HepG2 (cell line): Measurements from ENCODE around the gene SLC38A4. TPM values are rescaled to one million over a fixed set of nuclear protein-coding genes. Genes with fewer than 3 reads are reported as not detected.

ENCODE experiments used
- ATAC-seq: fragments of 200-7000 bp; cut with Tn5 transposase; 3 replicates; pipeline ENCODE4 v1.9.1; 2020; ENCODE audit warnings: mild to moderate bottlenecking, moderate library complexity
- BruUV-seq: library from RNA; stranded (reverse); fragments of 400-500 nt; replicated peaks from 2 replicates; lab custom pipeline; 2021; lab: Mats Ljungman, UMichigan
- CTCF ChIA-PET: fragments of 300-600 bp; formaldehyde crosslinking; extraction: SDS; loops from one replicate; lab custom pipeline; 2021; ENCODE audit warnings: low total read pairs, inconsistent platforms, low intra/inter-chr PET ratio; lab: Yijun Ruan, JAX
- POLR2A ChIA-PET: fragments of 350-600 bp; sonication (Branson Sonifier 250); formaldehyde crosslinking; loops from one replicate; lab custom pipeline; 2020; ENCODE audit warnings: antibody characterized with exemption, inconsistent platforms; lab: Yijun Ruan, JAX
- DNase-seq: peaks from one replicate; pipeline ENCODE4 v3.0.0-alpha.2; 2015; ENCODE audit warnings: low spot score
- FAIRE-seq: peaks from 3 replicates; lab custom pipeline; 2011; peaks lifted over from hg19 to GRCh38; lab: Jason Lieb, UNC
- H2AFZ ChIP-seq: one replicate; pipeline ENCODE4 v1.6.1; 2011; ENCODE audit warnings: low read length, inconsistent platforms
- H3K27ac ChIP-seq: fragments of 300-600 bp; 3 replicates; pipeline ENCODE4 v1.8.0; 2011; ENCODE audit warnings: mixed run types, mild to moderate bottlenecking, mixed read lengths, low read length, inconsistent platforms; ENCODE audit not compliant: insufficient read depth; ENCODE audit errors: extremely low read length
- H3K27me3 ChIP-seq, 2 experiments: fragments of 200-600 bp in 1 of 2; 2 replicates in 1 of 2; 3 replicates in 1 of 2; pipeline versions ENCODE4 v1.6.0 to v1.8.0; 2011; ENCODE audit warnings: low read length in 2 of 2, mild to moderate bottlenecking in 2 of 2, moderate library complexity in 2 of 2, inconsistent platforms in 1 of 2; ENCODE audit not compliant: insufficient read depth in 2 of 2, control insufficient read depth in 1 of 2
- H3K36me3 ChIP-seq, 2 experiments: fragments of 200-600 bp in 1 of 2; replicated peaks in 1 of 2; 2 replicates in 1 of 2; 3 replicates in 1 of 2; pipeline versions ENCODE4 v1.5.1 to v1.8.0; 2011; ENCODE audit warnings: low read length in 2 of 2, inconsistent platforms in 1 of 2; ENCODE audit not compliant: insufficient read depth in 2 of 2, control insufficient read depth in 1 of 2
- H3K4me1 ChIP-seq: 2 replicates; pipeline ENCODE4 v1.5.1; 2012; ENCODE audit warnings: low read length, inconsistent platforms; ENCODE audit not compliant: insufficient read depth
- H3K4me2 ChIP-seq: 2 replicates; pipeline ENCODE4 v1.6.0; 2011; ENCODE audit warnings: low read depth, low read length, inconsistent platforms
- H3K4me3 ChIP-seq, 3 experiments: fragments of 200-600 bp in 1 of 3; sonication (generic), shearing (Covaris generic) in 1 of 3; replicated peaks in 1 of 3; 2 replicates each; pipeline ENCODE4 v1.5.1; 2011 to 2016; ENCODE audit warnings: low read length in 3 of 3, inconsistent platforms in 2 of 3, low read depth in 2 of 3, mild to moderate bottlenecking in 2 of 3, control low read depth in 1 of 3, mixed read lengths in 1 of 3; ENCODE audit not compliant: insufficient read depth in 1 of 3
- H3K79me2 ChIP-seq: one replicate; pipeline ENCODE4 v1.6.1; 2011; ENCODE audit warnings: low read length, inconsistent platforms; ENCODE audit not compliant: insufficient read depth
- H3K9ac ChIP-seq: 2 replicates; pipeline ENCODE4 v1.6.0; 2011; ENCODE audit warnings: mild to moderate bottlenecking, low read depth, low read length, inconsistent platforms; ENCODE audit not compliant: insufficient read depth
- H3K9me3 ChIP-seq: 2 replicates; pipeline ENCODE4 v1.5.1; 2012; ENCODE audit warnings: mild to moderate bottlenecking, low read length
- H4K20me1 ChIP-seq: 2 replicates; pipeline ENCODE4 v1.6.0; 2011; ENCODE audit warnings: inconsistent platforms, mild to moderate bottlenecking, low read length, moderate library complexity; ENCODE audit not compliant: insufficient read depth
- BHLHE40 ChIP-seq: IDR thresholded peaks from 2 replicates; pipeline ENCODE4 v1.6.1; 2011; ENCODE audit warnings: low read length, improper control_type of control experiment
- CENPT ChIP-seq: sonication (generic); formaldehyde crosslinking; IDR thresholded peaks from 2 replicates; pipeline ENCODE4 v1.8.0; 2022; ENCODE audit warnings: low read depth, mild to moderate bottlenecking, moderate library complexity, missing genetic modification reagents
- IKZF1 ChIP-seq: fragments of 450-650 bp; IDR thresholded peaks from 2 replicates; pipeline ENCODE4 v1.7.1; 2016
- JUND ChIP-seq: sonication (generic); formaldehyde crosslinking; IDR thresholded peaks from 2 replicates; pipeline ENCODE4 v1.8.0; 2022; ENCODE audit warnings: mild to moderate bottlenecking, missing genetic modification reagents
- MTA3 ChIP-seq: sonication (generic); formaldehyde crosslinking; IDR thresholded peaks from 2 replicates; pipeline ENCODE4 v1.4.0; 2020; ENCODE audit warnings: missing genetic modification reagents
- SATB2 ChIP-seq: sonication (generic); formaldehyde crosslinking; IDR thresholded peaks from 2 replicates; pipeline ENCODE4 v1.5.0; 2020; ENCODE audit warnings: missing genetic modification reagents
- SNRNP70 ChIP-seq: fragments of 200-400 bp; formaldehyde crosslinking; IDR thresholded peaks from 2 replicates; pipeline ENCODE4 v1.6.1; 2017; ENCODE audit warnings: mild to moderate bottlenecking, low read depth, low read length, moderate library complexity
- SOX6 ChIP-seq, 2 experiments: fragments of 450-650 bp in 1 of 2; sonication (generic) in 1 of 2; formaldehyde crosslinking in 1 of 2; IDR thresholded peaks; 2 replicates each; pipeline versions ENCODE4 v1.4.0 to v1.6.1; 2017 to 2020; ENCODE audit warnings: antibody characterized with exemption in 1 of 2, mild to moderate bottlenecking in 1 of 2, missing genetic modification reagents in 1 of 2
- SRSF4 ChIP-seq: fragments of 200-400 bp; formaldehyde crosslinking; IDR thresholded peaks from one replicate; pipeline ENCODE4 v1.6.1; 2018; ENCODE audit warnings: mild to moderate bottlenecking, low read depth, low read length, moderate library complexity; ENCODE audit not compliant: poor library complexity, severe bottlenecking
- ZNF138 ChIP-seq: sonication (generic); formaldehyde crosslinking; IDR thresholded peaks from 2 replicates; pipeline ENCODE4 v1.5.0; 2020; ENCODE audit warnings: mild to moderate bottlenecking, low read depth, missing genetic modification reagents
- in situ Hi-C: cut with HindIII; loops from 2 replicates; pipeline ENCODE4 v1.10.0; 2017; ENCODE audit warnings: low pct_unique_long_range_greater_than_20kb; ENCODE audit not compliant: extremely low pct_ligation_motif_present
- intact Hi-C: fragments of 100-400 bp; cut with micrococcal nuclease; formaldehyde crosslinking; loops from one replicate; pipeline ENCODE4 v1.10.0; 2022; ENCODE audit not compliant: unreplicated experiment
- polyA plus RNA-seq, 8 experiments: library from polyadenylated mRNA; depleted of rRNA in 3 of 8; stranded (reverse) in 7 of 8; unstranded in 1 of 8; fragments of >200 nt; fragmentation: Illumina TruSeq in 4 of 8; extraction: Trizol in 4 of 8; gene quantifications; 2 replicates each; pipeline versions ENCODE4 v1.2.1 to v1.2.3, GENCODE V29; 2011 to 2016; ENCODE audit warnings: low read depth in 4 of 8, missing spikeins in 1 of 8, mixed read lengths in 1 of 8; ENCODE audit not compliant: insufficient read depth in 1 of 8
- total RNA-seq, 5 experiments: library from RNA; depleted of rRNA; stranded (reverse); fragments of >200 nt; fragmentation: Illumina TruSeq; extraction: Trizol; gene quantifications; 2 replicates each; pipeline ENCODE4 v1.2.3, GENCODE V29; 2016; ENCODE audit warnings: low read depth in 1 of 5

Gene SLC38A4
- total and polyA plus RNA-seq, 2 of the 13 experiments (the other 11 are each of a cell fraction or from before 2014, with no cell fraction given) = 3.5 to 5.2 TPM

DNA sequence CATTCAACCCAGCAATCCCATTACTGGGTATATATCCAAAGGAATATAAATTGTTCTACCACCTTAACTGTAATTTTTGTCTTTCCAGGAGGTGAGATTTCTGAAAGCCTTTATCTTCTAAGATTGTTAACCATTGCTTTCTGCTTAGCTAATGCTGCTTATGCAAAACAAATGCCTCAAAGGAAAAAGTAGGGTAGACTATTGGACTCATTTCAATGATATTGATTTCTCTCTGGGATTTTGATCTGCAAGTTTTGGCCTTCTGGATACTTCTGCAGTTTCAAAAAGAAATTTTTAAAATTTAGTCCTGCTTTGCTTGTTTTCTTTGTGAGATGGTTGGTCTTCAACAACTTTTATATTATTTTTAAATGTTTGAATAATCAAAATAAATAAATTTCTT lies 108.6 kb downstream of the SLC38A4 start:
- ChIA-PET CTCF (no interaction called here), POLR2A (no interaction called here)
- Histone ChIP-seq H3K9me3 (no peaks in the 10 kb centered on the region), H3K36me3 (no peaks in the 10 kb centered on the region), H4K20me1 (no peaks in the 10 kb centered on the region), H2AFZ (no peak overlapping the region)
- no peak for DNase-seq
- no peak for TF ChIP-seq BHLHE40
- no peak for TF ChIP-seq SOX6 (IDR thresholded peaks at IDR 0.05)
- no peak for TF ChIP-seq SOX6 (CRISPR knock-in tag; IDR thresholded peaks at IDR 0.05)
- TF ChIP-seq MTA3 (CRISPR knock-in tag) = no peak
- no peak for TF ChIP-seq IKZF1
- no peak for TF ChIP-seq SATB2 (CRISPR knock-in tag)
- no peak for TF ChIP-seq ZNF138 (CRISPR knock-in tag)
- no peak for TF ChIP-seq CENPT (CRISPR knock-in tag)
- no peak for TF ChIP-seq SRSF4
- TF ChIP-seq JUND (CRISPR knock-in tag) = no peak
- TF ChIP-seq SNRNP70 = no peak
- TF ChIP-seq, all 625 proteins: peak for 0
- Histone ChIP-seq H3K4me3 (no peak overlapping the region), H3K27ac (no peak overlapping the region), H3K27me3 (no peaks in the 10 kb centered on the region), H3K4me2 (no peak overlapping the region), H3K9ac (no peak overlapping the region), H3K4me1 (no peaks in the 10 kb centered on the region), H3K79me2 (no peaks in the 10 kb centered on the region)
- FAIRE-seq (no peak), ATAC-seq (no peak)
- in situ Hi-C loops = no loop called here
- no TSS peak for BruUV-seq
- intact Hi-C loops = no loop called here
